Right atrium auricular region (tissue), 2 donors: Measurements from ENCODE around the gene CCND2. TPM values are rescaled to one million over a fixed set of nuclear protein-coding genes. Genes with fewer than 3 reads are reported as not detected.

ENCODE experiments used
- DNase-seq: peaks from one replicate; pipeline ENCODE4 v3.0.0-alpha.2; 2019; ENCODE audit warnings: low spot score
- H3K27ac ChIP-seq, 2 donors: fragments of 200-600 bp; sonication (generic); 1 replicate in 1 of 2; 2 replicates in 1 of 2; pipeline ENCODE4 v1.5.1; 2016 to 2019
- H3K27me3 ChIP-seq, 2 donors: fragments of 200-600 bp; sonication (generic); one replicate each; pipeline versions ENCODE4 v1.5.1 to v1.6.0; 2017 to 2019
- H3K36me3 ChIP-seq: fragments of 200-600 bp; sonication (generic); one replicate; pipeline ENCODE4 v1.5.1; 2016
- H3K4me1 ChIP-seq, 2 donors: fragments of 200-600 bp; sonication (generic); one replicate each; pipeline versions ENCODE4 v1.5.1 to v1.6.0; 2017 to 2019
- H3K4me3 ChIP-seq, 2 donors: fragments of 200-600 bp; sonication (generic); 1 replicate in 1 of 2; 2 replicates in 1 of 2; pipeline ENCODE4 v1.5.1; 2017 to 2019; ENCODE audit warnings: mild to moderate bottlenecking in 1 of 2, moderate library complexity in 1 of 2
- H3K9me3 ChIP-seq, 2 donors: fragments of 200-600 bp; sonication (generic); one replicate each; pipeline ENCODE4 v1.5.1; 2019
- CTCF ChIP-seq, 2 donors: fragments of 200-600 bp; sonication (generic); IDR thresholded peaks; one replicate each; pipeline ENCODE4 v1.5.1; 2019; ENCODE audit warnings: antibody characterized with exemption in 2 of 2
- total RNA-seq, 2 donors: library from RNA; depleted of rRNA; stranded (reverse); fragments of >200 nt; gene quantifications; one replicate each; pipeline ENCODE4 v1.1.0, GENCODE V29; 2016

The CCND2 gene
- total RNA-seq, 2 donors from 2014 or later: 151 to 165 TPM

DNA sequence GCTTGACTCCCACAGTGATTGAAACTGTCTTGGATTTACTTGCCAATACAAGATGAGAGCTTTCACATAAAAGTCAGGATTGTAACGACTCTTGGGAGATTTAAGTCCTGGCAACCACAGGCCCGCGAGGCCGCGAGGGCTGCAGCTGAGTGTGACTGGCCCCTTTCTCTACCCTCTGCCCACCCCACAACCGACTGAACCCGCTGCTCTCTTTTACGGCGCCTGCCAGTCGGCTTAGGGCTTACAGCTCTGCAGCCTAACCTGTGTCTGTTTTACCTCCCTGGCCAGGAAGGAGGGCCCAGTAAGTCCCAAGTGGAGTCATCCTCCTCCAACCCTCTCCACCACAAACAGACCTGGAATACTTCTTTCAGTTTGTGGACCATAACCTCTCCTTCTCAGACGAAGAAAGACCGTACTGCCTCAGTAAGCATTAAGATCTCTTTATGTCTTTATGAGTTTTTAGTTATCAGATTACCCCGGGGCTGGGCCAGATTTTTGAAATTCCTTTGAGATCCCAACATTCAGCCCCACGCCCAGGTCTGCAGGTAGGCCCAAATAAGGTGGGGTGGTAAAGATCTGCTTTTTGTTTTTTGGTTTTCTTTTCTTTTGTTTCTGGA lies 34.9 kb downstream of the CCND2 start:
- no peak for TF ChIP-seq CTCF (IDR thresholded peaks at IDR 0.05)
- Histone ChIP-seq H3K4me3 (no peak overlapping the region), H3K27ac (peak overlapping the region; percentile 4 to 45), H3K36me3 (peaks cover 5% of the 10 kb centered on the region), H3K4me1 (peaks cover 0 to 31% of the 10 kb centered on the region in 2 donors), H3K9me3 (no peaks in the 10 kb centered on the region), H3K27me3 (no peaks in the 10 kb centered on the region)
- DNase-seq: no peak

- H3K27me3 ChIP-seq: no peaks in the 10 kb centered on the region
- no peak overlapping the region for H3K27ac ChIP-seq
- H3K4me1 ChIP-seq: peaks cover 0 to 16% of the 10 kb centered on the region in 2 donors
- no peak for TF ChIP-seq CTCF (IDR thresholded peaks at IDR 0.05)
- no peak overlapping the region for H3K4me3 ChIP-seq
- no peak for DNase-seq
- peaks cover 4% of the 10 kb centered on the region for H3K36me3 ChIP-seq
- H3K9me3 ChIP-seq: no peaks in the 10 kb centered on the region
Measured at GRCh38 chr12:4311776-4312175, 38.2 kb downstream of the CCND2 start.

DNA sequence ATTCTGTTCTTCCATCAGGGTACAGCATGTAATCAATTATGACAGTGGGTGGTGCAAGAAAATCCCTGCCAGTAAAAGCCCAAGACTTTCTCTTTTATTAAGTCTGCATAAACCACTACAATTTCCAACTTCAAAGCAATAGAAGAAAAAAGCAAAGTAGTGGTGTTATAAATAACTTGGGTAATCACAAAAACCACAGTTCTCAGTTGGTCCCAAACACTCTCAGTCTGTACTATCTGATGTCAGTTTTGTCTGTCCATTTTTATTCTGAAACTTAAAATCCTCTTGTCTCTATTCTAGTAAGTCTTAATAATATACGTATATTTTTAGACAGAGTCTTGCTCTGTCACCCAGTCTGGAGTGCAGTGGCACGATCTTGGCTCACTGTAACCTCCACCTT lies 38.7 kb downstream of the CCND2 start:
- Histone ChIP-seq H3K9me3 (no peaks in the 10 kb centered on the region), H3K4me3 (no peak overlapping the region), H3K36me3 (peaks cover 4% of the 10 kb centered on the region), H3K27ac (no peak overlapping the region), H3K27me3 (no peaks in the 10 kb centered on the region), H3K4me1 (peaks cover 0 to 13% of the 10 kb centered on the region in 2 donors)
- DNase-seq: no peak
- TF ChIP-seq CTCF (IDR thresholded peaks at IDR 0.05): no peak

DNA sequence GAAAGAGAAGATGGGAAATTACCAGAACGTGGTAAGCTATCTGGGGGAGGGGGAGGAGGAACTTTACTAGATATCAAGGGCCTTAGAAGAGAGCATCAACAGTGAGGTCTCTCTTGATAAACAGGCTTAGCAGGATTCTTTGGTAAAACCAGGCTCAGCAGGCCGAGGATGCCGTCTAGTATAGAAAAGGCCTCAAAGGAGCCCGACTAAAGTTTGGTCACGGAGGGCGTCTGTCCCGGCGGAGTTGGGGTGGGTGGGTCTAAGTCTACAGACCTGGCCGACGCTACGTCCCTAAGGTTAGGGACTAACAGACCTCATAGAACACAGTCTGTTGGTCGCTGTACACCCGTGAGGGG lies 46.9 kb downstream of the CCND2 start:
- Histone ChIP-seq H3K36me3 (no peaks in the 10 kb centered on the region), H3K27me3 (no peaks in the 10 kb centered on the region), H3K4me3 (peak overlapping the region; percentile 70 to 92), H3K9me3 (no peaks in the 10 kb centered on the region), H3K4me1 (peaks cover 0 to 15% of the 10 kb centered on the region in 2 donors), H3K27ac (peak overlapping the region; percentile 85 to 91)
- TF ChIP-seq CTCF (IDR thresholded peaks at IDR 0.05): no peak
- no peak for DNase-seq

- Histone ChIP-seq H3K9me3 (no peaks in the 10 kb centered on the region), H3K4me3 (peak within 1 kb of the TSS; percentile 70 to 92), H3K27me3 (no peaks in the 10 kb centered on the region), H3K36me3 (no peaks in the 10 kb centered on the region), H3K4me1 (peaks cover 0 to 20% of the 10 kb centered on the region in 2 donors), H3K27ac (peak within 1 kb of the TSS; percentile 85 to 91)
- TF ChIP-seq CTCF (IDR thresholded peaks at IDR 0.05): no peak
- peak; percentile 92 for DNase-seq
Measured at GRCh38 chr12:4320853-4321701, 47.5 kb downstream of the CCND2 start, which contains the start of gene TIGAR. Gene TIGAR (plus strand): TSS chr12:4321213. CDS start chr12:4321272, 59 bp downstream.
